ENCODE data around the gene CYP3A5. TPM values are rescaled to one million over a fixed set of nuclear protein-coding genes. Genes with fewer than 3 reads are reported as not detected.
"Not testable (repeated sequence)": the region's sequence is repeated elsewhere in the genome, so short reads cannot be mapped to it uniquely, and the experiment has no call there.

The CYP3A5 gene
- total RNA-seq, 1 experiment from 2014 or later: 0.05 TPM

- DNase-seq (ENCODE audit: low read depth): not testable (repeated sequence)
Observed at GRCh38 chr7:99685871-99686608, 6.2 kb upstream of the CYP3A5 start.

DNA sequence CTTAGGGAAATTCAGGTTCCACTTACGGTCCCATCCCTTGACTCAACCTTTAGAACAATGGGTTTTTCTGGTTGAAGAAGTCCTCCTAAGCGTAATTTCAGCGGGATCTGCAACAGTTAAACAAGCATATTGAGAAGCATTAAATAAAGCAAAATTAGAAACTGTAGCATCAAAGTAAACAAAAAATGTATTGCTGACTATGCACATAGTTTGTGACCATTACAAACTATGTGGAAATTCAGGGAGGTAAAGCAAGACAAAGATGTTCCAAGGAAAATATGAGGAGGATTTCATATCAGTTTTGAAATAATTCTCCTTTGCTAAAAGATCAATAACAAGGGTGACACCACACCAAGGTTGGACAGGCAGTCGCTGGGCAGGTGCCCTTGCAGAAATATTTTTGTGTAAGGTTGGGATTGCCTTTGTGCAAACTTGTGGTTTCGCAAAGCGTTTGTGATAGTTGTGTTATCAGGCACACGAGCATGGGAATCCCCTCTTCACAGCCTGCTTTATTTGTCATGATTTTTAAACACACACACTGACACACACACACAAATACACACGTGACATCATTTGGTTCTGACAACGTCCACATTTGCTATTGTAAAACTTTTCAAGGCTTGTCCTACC, 5.4 kb upstream of the CYP3A5 start:
- no peak for DNase-seq (ENCODE audit: low read depth)

- DNase-seq (ENCODE audit: low read depth): peak; percentile 60
Observed at GRCh38 chr7:99679032-99679399, 780 bp downstream of the CYP3A5 start.

GRCh38 chr7:99677648-99678045, 2.1 kb downstream of the CYP3A5 start:
- DNase-seq (ENCODE audit: low read depth): no peak

GRCh38 chr7:99677013-99677647, 2.7 kb downstream of the CYP3A5 start:
- DNase-seq (ENCODE audit: low read depth): no peak

DNA sequence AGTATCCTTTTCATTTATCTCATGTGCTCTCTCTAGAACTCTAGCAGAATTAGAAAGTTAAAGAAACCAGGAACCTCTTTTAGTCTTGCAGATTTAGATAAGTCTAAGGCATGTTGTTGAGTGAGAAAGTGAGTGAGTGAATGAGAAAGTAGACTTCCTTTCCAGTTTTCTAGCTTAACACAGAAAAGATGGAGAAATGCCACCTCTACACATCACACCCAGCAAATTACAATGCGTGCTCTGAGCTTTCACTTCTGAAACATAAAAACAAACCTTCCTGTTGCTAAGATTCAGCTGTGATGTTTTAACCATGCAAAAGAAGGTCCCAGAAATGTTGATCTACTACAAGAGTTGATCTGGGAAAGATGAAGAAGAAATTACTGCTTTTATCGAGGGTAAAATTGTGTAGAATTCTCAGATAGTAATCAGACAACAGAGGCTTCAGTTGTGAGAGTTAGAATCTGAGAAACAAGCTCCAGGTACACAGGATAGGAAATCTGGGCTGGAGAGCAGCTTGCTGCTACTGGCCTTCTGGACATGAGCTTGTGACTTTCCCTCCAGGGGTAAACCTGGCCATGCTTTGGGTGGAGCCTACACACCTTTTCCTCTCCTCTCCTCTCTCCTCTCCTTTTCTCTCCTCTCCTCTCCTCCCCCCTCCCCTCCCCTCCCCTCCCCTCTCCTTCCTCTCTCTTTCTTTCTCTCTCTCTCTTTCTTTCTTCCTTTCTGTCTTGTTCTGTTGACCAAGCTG, 4.6 kb downstream of the CYP3A5 start:
- no peak for DNase-seq (ENCODE audit: low read depth)

DNA sequence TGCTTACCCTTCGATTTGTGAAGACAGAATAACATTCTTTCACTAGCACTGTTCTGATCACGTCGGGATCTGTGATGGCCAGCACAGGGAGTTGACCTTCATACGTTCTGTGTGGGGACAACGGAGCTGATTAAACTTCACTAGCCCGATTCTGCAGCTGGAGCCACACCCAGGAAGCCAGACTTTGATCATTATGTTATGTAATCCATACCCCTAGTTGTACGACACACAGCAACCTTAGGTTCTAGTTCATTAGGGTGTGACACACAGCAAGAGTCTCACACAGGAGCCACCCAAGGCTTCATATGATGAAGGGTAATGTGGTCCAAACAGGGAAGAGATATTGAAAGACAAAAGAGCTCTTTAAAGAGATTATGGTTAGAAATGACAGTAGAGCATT, 7.2 kb downstream of the CYP3A5 start:
- DNase-seq (ENCODE audit: low read depth): no peak

GRCh38 chr7:99669782-99670181, 10.0 kb downstream of the CYP3A5 start:
- DNase-seq (ENCODE audit: low read depth): no peak

GRCh38 chr7:99668541-99668940, 11.3 kb downstream of the CYP3A5 start:
- no peak for DNase-seq (ENCODE audit: low read depth)

GRCh38 chr7:99667179-99667578, 12.6 kb downstream of the CYP3A5 start:
- DNase-seq (ENCODE audit: low read depth): no peak

DNA sequence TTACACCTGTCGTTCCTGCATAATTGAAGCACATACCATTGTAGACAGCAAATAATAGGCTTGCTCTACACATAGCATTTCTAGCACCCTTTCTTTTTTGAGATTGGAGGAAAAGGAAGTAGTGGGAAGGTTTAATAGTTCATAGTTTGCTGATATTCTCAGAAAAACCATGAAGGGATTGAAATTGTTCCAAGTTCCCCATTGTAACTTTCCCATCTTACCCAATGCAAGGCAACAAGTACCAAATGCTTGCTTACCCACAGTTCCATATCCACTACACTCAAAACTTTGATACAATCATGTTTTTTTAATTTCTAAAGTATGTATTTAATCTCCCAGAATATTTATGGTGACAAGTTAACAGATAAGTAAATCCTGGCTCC, 13.8 kb downstream of the CYP3A5 start:
- DNase-seq (ENCODE audit: low read depth): no peak

GRCh38 chr7:99665312-99666012, 14.3 kb downstream of the CYP3A5 start:
- no peak for DNase-seq (ENCODE audit: low read depth)

DNA sequence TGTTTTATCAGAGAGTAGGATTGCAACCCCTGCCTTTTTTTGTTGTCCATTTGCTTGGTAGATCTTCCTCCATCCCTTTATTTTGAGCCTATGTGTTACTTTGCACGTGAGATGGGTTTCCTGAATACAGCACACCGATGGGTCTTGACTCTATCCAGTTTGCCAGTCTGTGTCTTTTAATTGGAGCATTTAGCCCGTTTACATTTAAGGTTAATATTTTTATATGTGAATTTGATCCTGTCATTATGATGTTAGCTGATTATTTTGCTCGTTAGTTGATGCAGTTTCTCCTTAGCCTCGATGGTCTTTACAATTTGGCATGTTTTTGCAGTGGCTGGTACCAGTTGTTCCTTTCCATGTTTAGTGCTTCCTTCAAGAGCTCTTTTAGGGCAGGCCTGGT, 21.9 kb downstream of the CYP3A5 start:
- DNase-seq (ENCODE audit: low read depth): not testable (repeated sequence)

DNA sequence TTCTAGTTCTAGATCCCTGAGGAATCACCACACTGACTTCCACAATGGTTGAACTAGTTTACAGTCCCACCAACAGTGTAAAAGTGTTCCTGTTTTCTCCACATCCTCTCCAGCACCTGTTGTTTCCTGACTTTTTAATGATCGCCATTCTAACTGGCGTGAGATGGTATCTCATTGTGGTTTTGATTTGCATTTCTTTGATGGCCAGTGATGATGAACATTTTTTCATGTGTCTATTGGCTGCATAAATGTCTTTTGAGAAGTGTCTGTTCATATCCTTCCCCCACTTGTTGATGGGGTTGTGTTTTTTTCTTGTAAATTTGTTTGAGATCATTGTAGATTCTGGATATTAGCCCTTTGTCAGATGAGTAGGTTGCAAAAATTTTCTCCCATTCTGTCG, 25.2 kb downstream of the CYP3A5 start:
- DNase-seq (ENCODE audit: low read depth): not testable (repeated sequence)

- DNase-seq (ENCODE audit: low read depth): no peak
Observed at GRCh38 chr7:99653754-99654153, 26.0 kb downstream of the CYP3A5 start.

DNA sequence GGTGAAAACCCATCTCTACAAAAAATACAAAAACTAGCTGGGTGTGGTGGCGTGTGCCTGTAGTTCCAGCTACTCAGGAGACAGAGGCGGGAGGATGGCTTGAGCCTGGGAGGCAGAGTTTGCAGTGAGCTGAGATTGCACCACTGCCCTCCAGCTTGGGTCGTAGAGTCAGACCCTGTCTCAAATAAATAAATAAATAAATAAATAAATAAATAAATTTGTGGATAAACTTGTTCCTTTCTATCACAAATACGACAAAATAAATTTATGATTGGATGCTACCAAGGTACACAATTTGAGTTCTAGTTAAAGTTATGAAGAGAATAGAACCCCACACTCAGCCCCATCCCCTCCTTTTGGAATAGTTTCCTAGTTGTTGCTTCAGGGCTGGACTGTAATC, 26.5 kb downstream of the CYP3A5 start:
- not testable (repeated sequence) for DNase-seq (ENCODE audit: low read depth)

- DNase-seq (ENCODE audit: low read depth): no peak
Observed at GRCh38 chr7:99652671-99653070, 27.1 kb downstream of the CYP3A5 start.

- no peak for DNase-seq (ENCODE audit: low read depth)
Observed at GRCh38 chr7:99651290-99651689, 28.5 kb downstream of the CYP3A5 start.

DNA sequence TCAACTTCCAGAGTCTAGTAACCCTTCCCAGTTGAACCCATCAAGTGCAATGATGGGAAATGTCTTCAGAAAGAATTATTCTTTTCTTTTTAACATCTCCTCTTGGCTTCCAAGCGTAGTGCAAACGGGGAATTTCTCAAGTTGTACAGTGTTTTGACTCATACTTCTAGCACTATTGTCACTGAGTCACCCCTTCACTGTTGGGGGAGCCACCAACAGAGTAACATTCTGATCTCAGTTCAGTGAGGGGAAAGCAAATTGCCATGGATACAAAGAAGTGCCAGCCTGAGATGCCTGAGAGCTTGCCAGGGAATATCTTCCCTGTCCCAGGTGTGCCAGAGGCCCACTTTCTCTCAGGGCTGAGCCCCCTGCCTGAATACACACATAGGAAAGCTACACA, 31.0 kb downstream of the CYP3A5 start:
- peak; percentile 7 for DNase-seq (ENCODE audit: low read depth)

GRCh38 chr7:99645590-99645989, 34.2 kb downstream of the CYP3A5 start:
- DNase-seq (ENCODE audit: low read depth): no peak

DNA sequence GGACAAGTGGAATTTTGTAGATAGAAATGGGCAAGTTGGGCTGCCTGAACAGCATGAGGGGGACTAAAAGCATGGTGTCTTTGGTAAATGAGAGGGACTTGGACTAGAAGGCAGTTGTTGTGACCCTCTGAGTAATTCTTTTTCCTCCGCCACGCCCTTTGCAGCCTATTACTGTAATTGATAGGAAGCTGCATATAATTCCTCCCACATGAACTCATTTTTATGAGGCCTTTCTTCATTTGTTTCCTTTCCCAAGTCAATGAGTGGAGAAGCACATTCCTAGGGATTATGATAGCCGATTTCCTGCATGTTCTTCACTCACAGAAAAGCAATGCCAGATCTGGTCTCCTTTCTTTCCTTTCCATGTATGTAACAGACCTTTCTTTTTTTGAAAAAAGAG, 35.4 kb downstream of the CYP3A5 start:
- DNase-seq (ENCODE audit: low read depth): no peak

DNA sequence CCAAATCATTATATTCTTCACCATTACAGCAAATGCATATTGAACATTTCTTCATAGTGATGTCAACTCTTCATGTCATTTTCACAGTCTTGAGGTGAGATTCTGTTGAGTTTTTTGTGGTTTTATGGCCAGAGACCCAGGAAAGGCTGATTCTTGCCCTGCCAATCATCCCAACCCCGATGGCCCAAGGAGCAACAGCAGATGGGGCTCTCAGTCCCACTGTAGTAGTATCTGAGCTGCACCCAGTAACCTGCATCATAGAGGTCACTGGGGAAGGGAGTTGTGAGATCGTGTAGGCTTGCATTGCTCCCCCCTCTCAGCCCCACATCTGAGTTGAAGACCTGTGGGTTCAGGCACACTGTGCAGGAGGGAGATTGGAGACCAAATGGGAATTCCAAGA, 36.3 kb downstream of the CYP3A5 start:
- no peak for DNase-seq (ENCODE audit: low read depth)
